LNCaP clone FGC (cell line): ENCODE results near the gene RBM33.

Experiments used
- DNase-seq: peaks from one replicate; pipeline ENCODE4 v3.0.0-alpha.2; 2011; ENCODE audit warnings: low read depth
- H3K4me3 ChIP-seq: 2 replicates; pipeline ENCODE4 v1.5.1; 2011; ENCODE audit warnings: mild to moderate bottlenecking, low read depth, low read length, control low read depth
- CTCF ChIP-seq: IDR thresholded peaks from 2 replicates; pipeline ENCODE4 v1.5.1; 2012; ENCODE audit warnings: mild to moderate bottlenecking; ENCODE audit not compliant: control insufficient read depth, insufficient read depth; ENCODE audit errors: extremely low read depth

RBM33 gene

GRCh38 chr7:155721056-155721455 lies 76.6 kb downstream of the RBM33 start:
- no peak for TF ChIP-seq CTCF
- no peak overlapping the region for H3K4me3 ChIP-seq
- no peak for DNase-seq

- DNase-seq, result no peak
- no peak for TF ChIP-seq CTCF
- no peak overlapping the region for H3K4me3 ChIP-seq
Measured at GRCh38 chr7:155722118-155722517, 77.7 kb downstream of the RBM33 start.

GRCh38 chr7:155722936-155723335 lies 78.5 kb downstream of the RBM33 start:
- H3K4me3 ChIP-seq, result no peak overlapping the region
- no peak for DNase-seq
- no peak for TF ChIP-seq CTCF

DNA sequence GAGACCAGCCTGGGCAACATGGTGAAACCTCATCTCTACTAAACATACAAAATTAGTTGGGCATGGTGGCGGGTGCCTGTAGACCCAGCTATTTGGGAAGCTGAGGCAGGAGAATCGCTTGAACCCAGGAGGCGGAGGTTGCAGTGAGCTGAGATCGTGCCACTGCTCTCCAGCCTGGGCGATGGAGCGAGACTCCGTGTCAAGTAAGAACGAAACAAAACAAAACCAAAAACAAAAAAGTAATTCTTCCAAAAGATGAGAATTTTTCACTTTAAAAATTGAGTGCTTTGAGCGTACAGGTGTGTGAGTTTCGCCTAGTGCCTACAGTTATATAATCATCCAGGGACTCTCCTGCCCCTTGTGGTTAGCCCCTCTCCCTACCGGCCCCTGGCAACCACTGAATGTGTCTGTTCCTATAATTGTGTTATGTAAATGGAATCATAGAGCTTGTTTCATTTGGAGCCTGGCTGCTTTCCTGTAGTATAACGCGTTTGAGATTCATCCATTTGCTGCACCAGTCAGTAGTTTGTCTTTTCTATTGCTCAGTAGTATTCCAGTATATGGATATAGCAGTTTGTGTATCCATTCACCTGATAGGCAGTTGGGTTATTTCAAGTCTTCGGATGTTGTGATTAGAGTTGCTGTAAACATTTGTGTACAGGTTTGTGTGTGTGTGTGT lies 80.0 kb downstream of the RBM33 start:
- no peak for DNase-seq
- no peak for TF ChIP-seq CTCF
- H3K4me3 ChIP-seq, result no peak overlapping the region

DNA sequence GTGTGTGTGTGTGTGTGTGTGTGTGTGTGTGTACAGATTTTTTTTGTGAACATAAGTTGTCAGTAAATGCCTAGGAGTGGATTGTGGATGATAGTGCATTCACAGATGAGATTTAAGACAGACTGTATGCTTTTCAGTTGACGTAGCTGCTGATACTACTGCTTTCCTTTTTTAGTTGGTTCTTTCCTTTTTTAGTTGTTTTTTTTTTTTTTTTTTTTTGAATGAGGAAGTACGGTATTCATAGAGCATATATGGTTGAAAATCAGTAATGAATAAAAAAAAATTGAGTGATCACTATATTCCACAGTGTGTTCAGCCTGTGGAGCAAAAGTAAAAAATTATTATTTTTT lies 80.5 kb downstream of the RBM33 start:
- no peak for DNase-seq
- H3K4me3 ChIP-seq, result no peak overlapping the region
- TF ChIP-seq CTCF, result no peak

- DNase-seq, result no peak
- no peak overlapping the region for H3K4me3 ChIP-seq
- TF ChIP-seq CTCF, result no peak
Measured at GRCh38 chr7:155727616-155728015, 83.2 kb downstream of the RBM33 start.

DNA sequence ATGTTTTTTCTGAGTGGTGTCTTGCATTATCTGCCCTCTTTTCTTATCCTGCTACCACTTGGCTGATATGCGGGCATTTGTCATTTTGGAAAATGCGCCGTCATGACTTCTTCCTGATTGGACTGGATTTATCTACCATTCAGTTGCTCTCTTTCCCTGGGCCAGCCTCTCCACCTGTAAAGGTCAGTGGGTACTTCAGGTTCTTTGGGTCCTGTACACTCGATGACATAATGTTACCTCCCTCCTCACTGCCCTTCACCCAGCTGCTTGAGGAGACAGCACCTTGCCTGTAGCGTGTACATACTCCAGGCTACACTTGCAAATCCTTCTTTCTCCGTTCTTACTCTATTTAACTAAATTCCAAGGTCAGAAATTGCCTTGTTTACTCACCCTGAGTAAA lies 83.7 kb downstream of the RBM33 start:
- H3K4me3 ChIP-seq, result no peak overlapping the region
- no peak for TF ChIP-seq CTCF
- no peak for DNase-seq
